ENCODE measurements around the gene LKAAEAR1.

The LKAAEAR1 gene

GRCh38 chr20:64076061-64076997 lies 7.9 kb downstream of the LKAAEAR1 start:
- TF ChIP-seq CTCF (IDR thresholded peaks at IDR 0.05): no peak
- peak overlapping the region; percentile 80 for H3K4me3 ChIP-seq
- no peak for DNase-seq (ENCODE audit: low spot score)
- H3K27ac ChIP-seq: peak overlapping the region in 1 of 2 donors; percentile 92

- TF ChIP-seq CTCF (IDR thresholded peaks at IDR 0.05): no peak
- Histone ChIP-seq H3K4me3 (no peak overlapping the region), H3K27ac (no peak overlapping the region)
- no peak for DNase-seq (ENCODE audit: low spot score)
Measured at GRCh38 chr20:64075556-64075955, 8.6 kb downstream of the LKAAEAR1 start.

- no peak overlapping the region for H3K4me3 ChIP-seq
- H3K27ac ChIP-seq: peak overlapping the region in 1 of 2 donors; percentile 7
- DNase-seq (ENCODE audit: low spot score): no peak
- TF ChIP-seq CTCF (IDR thresholded peaks at IDR 0.05): no peak
Measured at GRCh38 chr20:64074963-64075362, 9.2 kb downstream of the LKAAEAR1 start.

- no peak overlapping the region for H3K4me3 ChIP-seq
- no peak for TF ChIP-seq CTCF (IDR thresholded peaks at IDR 0.05)
- no peak overlapping the region for H3K27ac ChIP-seq
- no peak for DNase-seq (ENCODE audit: low spot score)
Measured at GRCh38 chr20:64074184-64074789, 9.9 kb downstream of the LKAAEAR1 start.

GRCh38 chr20:64073476-64074183 lies 10.6 kb downstream of the LKAAEAR1 start:
- no peak overlapping the region for H3K4me3 ChIP-seq
- DNase-seq (ENCODE audit: low spot score): no peak
- TF ChIP-seq CTCF (IDR thresholded peaks at IDR 0.05): no peak
- H3K27ac ChIP-seq: no peak overlapping the region

- no peak for DNase-seq (ENCODE audit: low spot score)
- no peak overlapping the region for H3K27ac ChIP-seq
- TF ChIP-seq CTCF (IDR thresholded peaks at IDR 0.05): no peak
- no peak overlapping the region for H3K4me3 ChIP-seq
Measured at GRCh38 chr20:64072498-64073063, 11.6 kb downstream of the LKAAEAR1 start.

All from coronary artery (tissue), 2 donors.